ENCODE measurements around the gene RXRA.

The RXRA gene

GRCh38 chr9:134361426-134361825 is 35.2 kb downstream of the RXRA start:
- H3K4me1 ChIP-seq (ENCODE audit: insufficient read depth, low read length) = no peaks in the 10 kb centered on the region
- no peak overlapping the region for H3K9ac ChIP-seq (ENCODE audit: low read depth, low read length)
- H3K36me3 ChIP-seq (ENCODE audit: insufficient read depth, low read length) = no peaks in the 10 kb centered on the region
- H3K9me3 ChIP-seq (ENCODE audit: control insufficient read depth, insufficient read depth, low read length) = no peaks in the 10 kb centered on the region

GRCh38 chr9:134361843-134362414 is 35.7 kb downstream of the RXRA start:
- no peaks in the 10 kb centered on the region for H3K9me3 ChIP-seq (ENCODE audit: control insufficient read depth, insufficient read depth, low read length)
- no peaks in the 10 kb centered on the region for H3K36me3 ChIP-seq (ENCODE audit: insufficient read depth, low read length)
- no peak overlapping the region for H3K9ac ChIP-seq (ENCODE audit: low read depth, low read length)
- H3K4me1 ChIP-seq (ENCODE audit: insufficient read depth, low read length) = no peaks in the 10 kb centered on the region

GRCh38 chr9:134363450-134363849 is 37.2 kb downstream of the RXRA start:
- Histone ChIP-seq H3K4me1 (ENCODE audit: insufficient read depth, low read length) (no peaks in the 10 kb centered on the region), H3K9ac (ENCODE audit: low read depth, low read length) (no peak overlapping the region), H3K36me3 (ENCODE audit: insufficient read depth, low read length) (no peaks in the 10 kb centered on the region), H3K9me3 (ENCODE audit: control insufficient read depth, insufficient read depth, low read length) (no peaks in the 10 kb centered on the region)

GRCh38 chr9:134364391-134365114 is 38.3 kb downstream of the RXRA start:
- no peak overlapping the region for H3K9ac ChIP-seq (ENCODE audit: low read depth, low read length)
- no peaks in the 10 kb centered on the region for H3K36me3 ChIP-seq (ENCODE audit: insufficient read depth, low read length)
- no peaks in the 10 kb centered on the region for H3K9me3 ChIP-seq (ENCODE audit: control insufficient read depth, insufficient read depth, low read length)
- no peaks in the 10 kb centered on the region for H3K4me1 ChIP-seq (ENCODE audit: insufficient read depth, low read length)

GRCh38 chr9:134365115-134365596 is 38.9 kb downstream of the RXRA start:
- Histone ChIP-seq H3K9me3 (ENCODE audit: control insufficient read depth, insufficient read depth, low read length) (no peaks in the 10 kb centered on the region), H3K4me1 (ENCODE audit: insufficient read depth, low read length) (no peaks in the 10 kb centered on the region), H3K9ac (ENCODE audit: low read depth, low read length) (no peak overlapping the region)

GRCh38 chr9:134365791-134366222 is 39.6 kb downstream of the RXRA start:
- Histone ChIP-seq H3K36me3 (ENCODE audit: insufficient read depth, low read length) (no peaks in the 10 kb centered on the region), H3K9ac (ENCODE audit: low read depth, low read length) (no peak overlapping the region), H3K4me1 (ENCODE audit: insufficient read depth, low read length) (no peaks in the 10 kb centered on the region), H3K9me3 (ENCODE audit: control insufficient read depth, insufficient read depth, low read length) (no peaks in the 10 kb centered on the region)

More at GRCh38 chr9:134365115-134365596, 38.9 kb downstream of the RXRA start:
- no peaks in the 10 kb centered on the region for H3K36me3 ChIP-seq (ENCODE audit: insufficient read depth, low read length)

GRCh38 chr9:134366223-134367031 is 40.2 kb downstream of the RXRA start:
- H3K4me1 ChIP-seq (ENCODE audit: insufficient read depth, low read length) = no peaks in the 10 kb centered on the region
- H3K36me3 ChIP-seq (ENCODE audit: insufficient read depth, low read length) = no peaks in the 10 kb centered on the region
- no peak overlapping the region for H3K9ac ChIP-seq (ENCODE audit: low read depth, low read length)
- no peaks in the 10 kb centered on the region for H3K9me3 ChIP-seq (ENCODE audit: control insufficient read depth, insufficient read depth, low read length)

- H3K4me1 ChIP-seq (ENCODE audit: insufficient read depth, low read length) = no peaks in the 10 kb centered on the region
- no peak overlapping the region for H3K9ac ChIP-seq (ENCODE audit: low read depth, low read length)
- H3K9me3 ChIP-seq (ENCODE audit: control insufficient read depth, insufficient read depth, low read length) = no peaks in the 10 kb centered on the region
- no peaks in the 10 kb centered on the region for H3K36me3 ChIP-seq (ENCODE audit: insufficient read depth, low read length)
Measured at GRCh38 chr9:134367061-134367460, 40.8 kb downstream of the RXRA start.

- H3K9me3 ChIP-seq (ENCODE audit: control insufficient read depth, insufficient read depth, low read length) = no peaks in the 10 kb centered on the region
- H3K36me3 ChIP-seq (ENCODE audit: insufficient read depth, low read length) = no peaks in the 10 kb centered on the region
- H3K9ac ChIP-seq (ENCODE audit: low read depth, low read length) = no peak overlapping the region
- no peaks in the 10 kb centered on the region for H3K4me1 ChIP-seq (ENCODE audit: insufficient read depth, low read length)
Measured at GRCh38 chr9:134367791-134368490, 41.7 kb downstream of the RXRA start.

GRCh38 chr9:134368571-134368970 is 42.3 kb downstream of the RXRA start:
- Histone ChIP-seq H3K9ac (ENCODE audit: low read depth, low read length) (no peak overlapping the region), H3K4me1 (ENCODE audit: insufficient read depth, low read length) (no peaks in the 10 kb centered on the region), H3K36me3 (ENCODE audit: insufficient read depth, low read length) (no peaks in the 10 kb centered on the region), H3K9me3 (ENCODE audit: control insufficient read depth, insufficient read depth, low read length) (no peaks in the 10 kb centered on the region)

GRCh38 chr9:134369416-134370212 is 43.4 kb downstream of the RXRA start:
- H3K4me1 ChIP-seq (ENCODE audit: insufficient read depth, low read length) = no peaks in the 10 kb centered on the region
- H3K9ac ChIP-seq (ENCODE audit: low read depth, low read length) = no peak overlapping the region
- no peaks in the 10 kb centered on the region for H3K36me3 ChIP-seq (ENCODE audit: insufficient read depth, low read length)
- no peaks in the 10 kb centered on the region for H3K9me3 ChIP-seq (ENCODE audit: control insufficient read depth, insufficient read depth, low read length)

- H3K9ac ChIP-seq (ENCODE audit: low read depth, low read length) = no peak overlapping the region
- no peaks in the 10 kb centered on the region for H3K36me3 ChIP-seq (ENCODE audit: insufficient read depth, low read length)
- H3K4me1 ChIP-seq (ENCODE audit: insufficient read depth, low read length) = no peaks in the 10 kb centered on the region; the same call in 1 of the 2 replicates
- no peaks in the 10 kb centered on the region for H3K9me3 ChIP-seq (ENCODE audit: control insufficient read depth, insufficient read depth, low read length)
Measured at GRCh38 chr9:134370213-134370492, 43.9 kb downstream of the RXRA start.

GRCh38 chr9:134370638-134371037 is 44.4 kb downstream of the RXRA start:
- H3K4me1 ChIP-seq (ENCODE audit: insufficient read depth, low read length) = no peaks in the 10 kb centered on the region; the same call in 1 of the 2 replicates
- H3K9ac ChIP-seq (ENCODE audit: low read depth, low read length) = no peak overlapping the region
- no peaks in the 10 kb centered on the region for H3K36me3 ChIP-seq (ENCODE audit: insufficient read depth, low read length)
- H3K9me3 ChIP-seq (ENCODE audit: control insufficient read depth, insufficient read depth, low read length) = no peaks in the 10 kb centered on the region

- Histone ChIP-seq H3K4me1 (ENCODE audit: insufficient read depth, low read length) (no peaks in the 10 kb centered on the region; the same call in 1 of the 2 replicates), H3K9me3 (ENCODE audit: control insufficient read depth, insufficient read depth, low read length) (no peaks in the 10 kb centered on the region), H3K36me3 (ENCODE audit: insufficient read depth, low read length) (no peaks in the 10 kb centered on the region), H3K9ac (ENCODE audit: low read depth, low read length) (no peak overlapping the region)
Measured at GRCh38 chr9:134371731-134372130, 45.5 kb downstream of the RXRA start.
